Parathyroid adenoma (tissue), 2 donors: Measurements from ENCODE around the gene CHST11.

Experiments
- H2AFZ ChIP-seq: fragments of 300-600 bp; sonication (generic); one replicate; pipeline ENCODE4 v1.7.0; 2017; ENCODE audit warnings: antibody characterized with exemption, mild to moderate bottlenecking
- H3K27ac ChIP-seq: fragments of 300-600 bp; sonication (generic); one replicate; pipeline ENCODE4 v1.7.0; 2017
- H3K27me3 ChIP-seq: fragments of 300-600 bp; sonication (generic); one replicate; pipeline ENCODE4 v1.7.0; 2017; ENCODE audit warnings: low read length; ENCODE audit not compliant: control insufficient read depth, insufficient read depth
- H3K36me3 ChIP-seq: fragments of 300-600 bp; sonication (generic); one replicate; pipeline ENCODE4 v1.7.0; 2017; ENCODE audit warnings: low read length; ENCODE audit not compliant: control insufficient read depth, insufficient read depth
- H3K4me1 ChIP-seq: fragments of 300-600 bp; sonication (generic); one replicate; pipeline ENCODE4 v1.7.0; 2017; ENCODE audit warnings: control low read depth
- H3K4me2 ChIP-seq: fragments of 300-600 bp; sonication (generic); one replicate; pipeline ENCODE4 v1.7.0; 2017; ENCODE audit warnings: low read length
- H3K4me3 ChIP-seq: fragments of 300-600 bp; sonication (generic); one replicate; pipeline ENCODE4 v1.7.0; 2017; ENCODE audit warnings: low read depth, low read length
- H3K79me2 ChIP-seq: fragments of 300-600 bp; sonication (generic); one replicate; pipeline ENCODE4 v1.7.0; 2017; ENCODE audit warnings: control low read depth
- H3K9ac ChIP-seq: fragments of 300-600 bp; sonication (generic); one replicate; pipeline ENCODE4 v1.7.0; 2017; ENCODE audit warnings: mild to moderate bottlenecking
- H3K9me3 ChIP-seq: fragments of 300-600 bp; sonication (generic); one replicate; pipeline ENCODE4 v1.7.0; 2017; ENCODE audit warnings: low read length; ENCODE audit not compliant: control insufficient read depth
- CTCF ChIP-seq: fragments of 300-600 bp; sonication (generic); IDR thresholded peaks from one replicate; pipeline ENCODE4 v1.7.0; 2017; ENCODE audit warnings: antibody characterized with exemption, mild to moderate bottlenecking
- donor health status: primary hyperparathyroidism.

Gene CHST11

GRCh38 chr12:104501115-104501514 is 44.4 kb downstream of the CHST11 start:
- H3K4me1 ChIP-seq: no peaks in the 10 kb centered on the region

GRCh38 chr12:104501660-104502059 is 44.9 kb downstream of the CHST11 start:
- Histone ChIP-seq H3K36me3 (no peaks in the 10 kb centered on the region), H3K27ac (no peak overlapping the region), H3K4me3 (no peak overlapping the region), H2AFZ (no peak overlapping the region), H3K9ac (no peak overlapping the region), H3K27me3 (no peaks in the 10 kb centered on the region), H3K9me3 (no peaks in the 10 kb centered on the region), H3K4me1 (no peaks in the 10 kb centered on the region), H3K4me2 (no peak overlapping the region), H3K79me2 (no peaks in the 10 kb centered on the region)
- TF ChIP-seq CTCF: no peak

More at GRCh38 chr12:104501115-104501514, 44.4 kb downstream of the CHST11 start:
- no peak for TF ChIP-seq CTCF
- H3K9ac ChIP-seq: no peak overlapping the region
- no peak overlapping the region for H3K27ac ChIP-seq
- no peaks in the 10 kb centered on the region for H3K27me3 ChIP-seq
- H3K79me2 ChIP-seq: no peaks in the 10 kb centered on the region
- no peaks in the 10 kb centered on the region for H3K36me3 ChIP-seq
- H3K4me3 ChIP-seq: no peak overlapping the region
- H3K4me2 ChIP-seq: no peak overlapping the region
- H2AFZ ChIP-seq: no peak overlapping the region
- no peaks in the 10 kb centered on the region for H3K9me3 ChIP-seq

- H3K4me1 ChIP-seq: no peaks in the 10 kb centered on the region
- H3K9me3 ChIP-seq: no peaks in the 10 kb centered on the region
- no peak overlapping the region for H3K27ac ChIP-seq
- no peak overlapping the region for H3K4me3 ChIP-seq
- no peaks in the 10 kb centered on the region for H3K27me3 ChIP-seq
- H3K4me2 ChIP-seq: no peak overlapping the region
- no peak overlapping the region for H3K9ac ChIP-seq
- H2AFZ ChIP-seq: no peak overlapping the region
- no peak for TF ChIP-seq CTCF
- H3K79me2 ChIP-seq: no peaks in the 10 kb centered on the region
- no peaks in the 10 kb centered on the region for H3K36me3 ChIP-seq
Measured at GRCh38 chr12:104502217-104502616, 45.5 kb downstream of the CHST11 start.

GRCh38 chr12:104502638-104503037 is 45.9 kb downstream of the CHST11 start:
- Histone ChIP-seq H3K9me3 (no peaks in the 10 kb centered on the region), H3K36me3 (no peaks in the 10 kb centered on the region), H2AFZ (no peak overlapping the region), H3K79me2 (no peaks in the 10 kb centered on the region), H3K27ac (no peak overlapping the region), H3K27me3 (no peaks in the 10 kb centered on the region), H3K9ac (no peak overlapping the region), H3K4me2 (no peak overlapping the region), H3K4me1 (no peaks in the 10 kb centered on the region), H3K4me3 (no peak overlapping the region)
- TF ChIP-seq CTCF: no peak

- no peak for TF ChIP-seq CTCF
- Histone ChIP-seq H3K4me3 (no peak overlapping the region), H3K27ac (no peak overlapping the region), H3K4me1 (no peaks in the 10 kb centered on the region), H2AFZ (no peak overlapping the region), H3K36me3 (no peaks in the 10 kb centered on the region), H3K4me2 (no peak overlapping the region), H3K79me2 (no peaks in the 10 kb centered on the region), H3K9ac (no peak overlapping the region), H3K27me3 (no peaks in the 10 kb centered on the region), H3K9me3 (no peaks in the 10 kb centered on the region)
Measured at GRCh38 chr12:104503191-104503590, 46.4 kb downstream of the CHST11 start.
